Gastroesophageal sphincter (tissue), 4 donors: ENCODE data around the gene COL4A5. TPM values are rescaled to one million over a fixed set of nuclear protein-coding genes. Genes with fewer than 3 reads are reported as not detected.
A peak's percentile ranks its signal among the peaks of the same experiment; 100 is the strongest.

Source experiments
- ATAC-seq: fragments of 150-250 bp; one replicate; pipeline ENCODE4 v1.9.1; 2016; ENCODE audit warnings: mild to moderate bottlenecking, moderate library complexity
- H3K27ac ChIP-seq, 4 donors: fragments of 200-600 bp; sonication (generic) in 3 of 4; 1 replicate in 3 of 4; 2 replicates in 1 of 4; pipeline ENCODE4 v1.5.1; 2016 to 2019
- H3K27me3 ChIP-seq: fragments of 200-600 bp; sonication (generic); one replicate; pipeline ENCODE4 v1.5.1; 2019
- H3K36me3 ChIP-seq, 2 donors: fragments of 200-600 bp; sonication (generic); one replicate each; pipeline ENCODE4 v1.5.1; 2019; ENCODE audit warnings: control low read depth in 1 of 2
- H3K4me1 ChIP-seq, 3 donors: fragments of 200-600 bp; sonication (generic); 1 replicate in 2 of 3; 2 replicates in 1 of 3; pipeline ENCODE4 v1.5.1; 2016 to 2019; ENCODE audit warnings: control low read depth in 2 of 3
- H3K4me3 ChIP-seq, 2 donors: fragments of 200-600 bp; sonication (generic); one replicate each; pipeline ENCODE4 v1.5.1; 2019; ENCODE audit warnings: mild to moderate bottlenecking in 1 of 2, moderate library complexity in 1 of 2
- H3K9me3 ChIP-seq, 3 donors: fragments of 200-600 bp; sonication (generic); one replicate each; pipeline ENCODE4 v1.5.1; 2017 to 2019; ENCODE audit warnings: control low read depth in 2 of 3
- EP300 ChIP-seq: sonication (generic); formaldehyde crosslinking; IDR thresholded peaks from one replicate; pipeline ENCODE4 v1.6.1; 2017; ENCODE audit warnings: antibody characterized with exemption, mild to moderate bottlenecking
- POLR2A ChIP-seq, 2 donors: fragments of 450-650 bp; IDR thresholded peaks; one replicate each; pipeline ENCODE4 v1.6.1; 2017; ENCODE audit warnings: antibody characterized with exemption in 2 of 2, mild to moderate bottlenecking in 2 of 2, moderate library complexity in 1 of 2
- POLR2AphosphoS5 ChIP-seq: sonication (generic); formaldehyde crosslinking; IDR thresholded peaks from one replicate; pipeline ENCODE4 v1.6.1; 2017; ENCODE audit warnings: antibody characterized with exemption
- WGBS, 2 donors: methylation state at CpG; one replicate each; pipeline ENCODE4 v1.1.5; 2018; ENCODE audit warnings: low coverage in 1 of 2; 5-methylcytosine and 5-hydroxymethylcytosine counted together
- total RNA-seq, 4 donors: library from RNA; depleted of rRNA; stranded (reverse); fragments of >200 nt; gene quantifications; one replicate each; pipeline ENCODE4 v1.1.0, GENCODE V29; 2016
- TF ChIP-seq, protein P1 (sequence below), 4 experiments: fragments of 200-600 bp in 2 of 4; fragments of 450-650 bp in 2 of 4; sonication (generic) in 1 of 4; IDR thresholded peaks; one replicate each; pipeline ENCODE4 v1.5.1; 2017 to 2019; ENCODE audit warnings: antibody characterized with exemption in 4 of 4, mild to moderate bottlenecking in 2 of 4, moderate library complexity in 2 of 4

COL4A5 gene
- total RNA-seq, 4 donors from 2014 or later = 163 to 583 (median 317) TPM

DNA sequence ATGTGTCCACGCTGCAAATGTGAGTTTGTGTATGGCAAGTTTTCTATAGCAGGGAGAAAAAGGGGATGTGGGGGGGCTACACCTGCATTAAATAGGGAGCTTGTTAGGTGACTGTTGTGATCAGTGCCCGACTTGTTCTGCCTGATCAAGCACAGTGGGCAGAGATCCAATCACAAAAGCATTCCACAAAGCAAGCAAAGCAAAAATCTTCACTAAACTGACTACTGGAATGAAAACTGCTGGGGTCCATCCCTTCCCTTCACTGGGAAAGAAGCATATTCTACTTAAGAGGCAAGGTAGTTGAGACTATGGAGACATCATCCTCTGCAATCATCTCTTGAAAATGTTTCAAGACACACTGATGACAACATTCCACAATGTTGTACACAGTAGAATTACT, 291.5 kb downstream of the COL4A5 start:
- ATAC-seq = no peak
- no peak overlapping the region for H3K4me3 ChIP-seq
- H3K36me3 ChIP-seq = no peaks in the 10 kb centered on the region

DNA sequence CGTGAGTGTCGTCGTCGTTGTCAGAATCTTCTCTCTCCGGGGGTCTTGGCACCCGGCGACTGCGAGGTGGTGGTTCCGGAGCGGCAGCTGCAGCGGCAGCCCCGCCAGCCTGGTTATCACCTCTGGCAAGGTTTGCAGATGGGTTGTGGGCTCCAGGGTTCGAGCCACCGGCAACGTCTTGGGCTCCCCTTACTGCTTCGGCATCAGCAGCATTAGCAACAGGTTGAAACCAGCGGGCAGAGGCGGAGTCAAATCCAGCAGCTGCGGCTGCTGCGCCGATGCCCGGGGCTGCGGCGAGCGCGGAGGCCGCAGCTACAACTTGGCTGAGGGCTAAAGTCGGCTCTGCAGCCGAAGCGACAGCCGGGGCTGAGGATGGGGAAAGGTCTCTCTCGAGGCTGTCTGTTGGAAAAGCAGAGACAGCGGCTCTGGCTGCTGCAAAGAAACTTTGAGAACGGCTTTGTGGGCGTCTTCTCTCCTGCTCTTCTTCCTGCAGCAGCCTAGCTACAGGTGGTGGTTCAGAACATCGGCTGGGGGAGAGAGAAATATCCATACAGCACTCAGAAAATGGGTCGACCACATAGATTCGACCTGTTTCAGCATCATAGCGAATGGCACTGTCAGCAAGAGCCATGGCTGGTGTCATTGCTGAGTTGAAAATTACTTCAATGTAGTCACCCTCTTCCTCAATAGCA, 293.1 kb downstream of the COL4A5 start:
- Histone ChIP-seq H3K27ac (no peak overlapping the region), H3K9me3 (no peaks in the 10 kb centered on the region), H3K4me1 (peaks cover 0 to 31% (median 0%) of the 10 kb centered on the region in 3 donors), H3K4me3 (no peak overlapping the region), H3K27me3 (peaks cover 63% of the 10 kb centered on the region), H3K36me3 (no peaks in the 10 kb centered on the region)
- 41% methylated on average over 4 of the region's 39 CpGs; no CpG with 5 or more reads in 1 of the 2 donors for WGBS, 2 donors
- ATAC-seq = no peak
- TF ChIP-seq, protein P1, sequence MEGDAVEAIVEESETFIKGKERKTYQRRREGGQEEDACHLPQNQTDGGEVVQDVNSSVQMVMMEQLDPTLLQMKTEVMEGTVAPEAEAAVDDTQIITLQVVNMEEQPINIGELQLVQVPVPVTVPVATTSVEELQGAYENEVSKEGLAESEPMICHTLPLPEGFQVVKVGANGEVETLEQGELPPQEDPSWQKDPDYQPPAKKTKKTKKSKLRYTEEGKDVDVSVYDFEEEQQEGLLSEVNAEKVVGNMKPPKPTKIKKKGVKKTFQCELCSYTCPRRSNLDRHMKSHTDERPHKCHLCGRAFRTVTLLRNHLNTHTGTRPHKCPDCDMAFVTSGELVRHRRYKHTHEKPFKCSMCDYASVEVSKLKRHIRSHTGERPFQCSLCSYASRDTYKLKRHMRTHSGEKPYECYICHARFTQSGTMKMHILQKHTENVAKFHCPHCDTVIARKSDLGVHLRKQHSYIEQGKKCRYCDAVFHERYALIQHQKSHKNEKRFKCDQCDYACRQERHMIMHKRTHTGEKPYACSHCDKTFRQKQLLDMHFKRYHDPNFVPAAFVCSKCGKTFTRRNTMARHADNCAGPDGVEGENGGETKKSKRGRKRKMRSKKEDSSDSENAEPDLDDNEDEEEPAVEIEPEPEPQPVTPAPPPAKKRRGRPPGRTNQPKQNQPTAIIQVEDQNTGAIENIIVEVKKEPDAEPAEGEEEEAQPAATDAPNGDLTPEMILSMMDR (IDR thresholded peaks at IDR 0.05) = no peak
- TF ChIP-seq EP300 = no peak
- no peak for TF ChIP-seq POLR2A (IDR thresholded peaks at IDR 0.05)
- TF ChIP-seq POLR2AphosphoS5 = no peak

More for the DNA sequence above, 291.5 kb downstream of the COL4A5 start:
- Histone ChIP-seq H3K9me3 (no peaks in the 10 kb centered on the region), H3K27ac (no peak overlapping the region), H3K27me3 (peaks cover 49% of the 10 kb centered on the region), H3K4me1 (peaks cover 0 to 18% (median 0%) of the 10 kb centered on the region in 3 donors)
- 44% methylated on average over 1 of the region's 2 CpGs; no CpG with 5 or more reads in 1 of the 2 donors for WGBS, 2 donors
- TF ChIP-seq, protein P1 (IDR thresholded peaks at IDR 0.05) = no peak
- TF ChIP-seq POLR2AphosphoS5 = no peak
- TF ChIP-seq POLR2A (IDR thresholded peaks at IDR 0.05) = no peak
- TF ChIP-seq EP300 = no peak

DNA sequence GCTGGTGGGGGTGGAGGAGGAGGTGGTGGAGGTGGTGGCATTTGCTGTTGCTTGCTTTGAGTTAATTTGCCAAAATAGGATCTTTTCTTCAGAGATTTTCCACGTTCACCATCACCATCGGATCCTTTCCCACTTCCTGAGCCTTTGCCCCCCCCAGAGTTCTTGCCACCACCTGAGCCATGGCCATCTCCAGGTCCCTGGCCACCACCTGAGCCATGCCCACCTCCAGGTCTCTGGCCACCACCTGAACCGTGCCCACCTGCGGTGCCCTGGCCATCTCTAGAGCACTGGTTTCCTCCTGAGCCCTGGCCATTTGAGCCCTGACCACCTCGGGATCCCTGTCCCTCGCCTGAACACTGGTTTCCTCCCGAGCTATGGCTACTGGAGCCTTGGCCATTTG, 294.8 kb downstream of the COL4A5 start:
- 79% methylated on average over 2 of the region's 7 CpGs; no CpG with 5 or more reads in 1 of the 2 donors for WGBS, 2 donors
- no peak overlapping the region for H3K4me3 ChIP-seq
- peaks cover 79% of the 10 kb centered on the region for H3K27me3 ChIP-seq
- no peak overlapping the region for H3K27ac ChIP-seq
- no peak for ATAC-seq
- no peaks in the 10 kb centered on the region for H3K9me3 ChIP-seq
- no peak for TF ChIP-seq EP300
- TF ChIP-seq POLR2AphosphoS5 = no peak
- TF ChIP-seq, protein P1 (IDR thresholded peaks at IDR 0.05) = no peak
- no peak for TF ChIP-seq POLR2A (IDR thresholded peaks at IDR 0.05)
- no peaks in the 10 kb centered on the region for H3K36me3 ChIP-seq
- peaks cover 0 to 31% (median 0%) of the 10 kb centered on the region in 3 donors for H3K4me1 ChIP-seq

DNA sequence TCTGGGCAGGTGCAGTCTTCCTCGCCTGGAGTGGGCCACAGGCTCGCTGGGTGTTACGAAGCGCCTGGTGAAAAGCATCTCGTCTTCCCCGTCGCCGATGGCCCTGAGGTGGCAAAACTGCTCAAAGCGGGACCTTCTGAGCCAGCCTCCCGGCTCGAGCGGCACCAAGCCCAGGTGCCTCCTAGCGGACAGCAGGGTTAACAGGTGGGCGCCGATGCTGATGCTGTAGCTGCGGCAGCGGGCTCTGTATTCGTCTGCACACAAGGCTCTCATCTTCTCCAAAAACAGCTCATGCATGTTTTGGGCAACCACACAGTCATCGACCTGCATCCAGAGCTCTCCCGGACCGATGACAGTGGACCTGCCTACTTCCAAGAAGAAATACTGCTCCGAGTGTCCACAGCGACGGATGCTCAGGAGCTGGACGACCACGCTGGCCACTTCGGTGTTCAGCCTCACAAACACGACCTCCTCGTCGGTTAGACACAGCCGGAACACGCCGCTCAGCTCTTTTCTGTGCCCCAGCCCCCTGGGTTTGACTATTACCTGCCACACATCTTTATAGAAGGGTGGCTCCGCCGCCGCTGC, 295.5 kb downstream of the COL4A5 start:
- Histone ChIP-seq H3K27me3 (peaks cover 87% of the 10 kb centered on the region), H3K4me3 (peak overlapping the region; percentile 8 to 50), H3K27ac (no peak overlapping the region), H3K9me3 (no peaks in the 10 kb centered on the region), H3K4me1 (peaks cover 0 to 31% (median 0%) of the 10 kb centered on the region in 3 donors), H3K36me3 (no peaks in the 10 kb centered on the region)
- whole genome bisulfite sequencing, 2 donors = 38% methylated on average over 4 of the region's 36 CpGs; no CpG with 5 or more reads in 1 of the 2 donors
- TF ChIP-seq EP300 (no peak), POLR2AphosphoS5 (no peak), POLR2A (IDR thresholded peaks at IDR 0.05) (no peak)
- TF ChIP-seq, protein P1 (IDR thresholded peaks at IDR 0.05) = no peak
- no peak for ATAC-seq
